ENCODE results near the gene COL1A1.

The COL1A1 gene

DNA sequence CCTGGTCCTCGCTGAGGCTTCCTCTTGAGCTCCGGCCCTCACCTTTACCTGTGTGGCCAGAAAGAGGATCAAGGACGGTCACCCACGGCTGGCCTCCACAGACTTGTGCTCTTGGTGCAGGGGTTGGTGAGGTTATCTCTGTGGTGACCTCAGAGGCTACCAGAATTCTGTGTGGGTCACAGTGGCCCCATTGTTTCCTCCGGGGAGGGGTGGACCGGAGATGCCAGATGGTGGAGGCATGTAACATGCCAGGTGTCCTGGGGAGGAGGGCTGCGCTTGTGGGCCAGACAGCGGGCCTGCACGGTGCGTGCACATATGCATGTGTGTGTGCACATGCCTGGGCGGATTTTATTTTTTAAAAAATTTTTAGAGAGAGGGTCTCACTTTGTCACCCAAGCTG, 29.3 kb downstream of the COL1A1 start:
- no peak for DNase-seq (ENCODE audit: low read depth in 2 of 2)

DNA sequence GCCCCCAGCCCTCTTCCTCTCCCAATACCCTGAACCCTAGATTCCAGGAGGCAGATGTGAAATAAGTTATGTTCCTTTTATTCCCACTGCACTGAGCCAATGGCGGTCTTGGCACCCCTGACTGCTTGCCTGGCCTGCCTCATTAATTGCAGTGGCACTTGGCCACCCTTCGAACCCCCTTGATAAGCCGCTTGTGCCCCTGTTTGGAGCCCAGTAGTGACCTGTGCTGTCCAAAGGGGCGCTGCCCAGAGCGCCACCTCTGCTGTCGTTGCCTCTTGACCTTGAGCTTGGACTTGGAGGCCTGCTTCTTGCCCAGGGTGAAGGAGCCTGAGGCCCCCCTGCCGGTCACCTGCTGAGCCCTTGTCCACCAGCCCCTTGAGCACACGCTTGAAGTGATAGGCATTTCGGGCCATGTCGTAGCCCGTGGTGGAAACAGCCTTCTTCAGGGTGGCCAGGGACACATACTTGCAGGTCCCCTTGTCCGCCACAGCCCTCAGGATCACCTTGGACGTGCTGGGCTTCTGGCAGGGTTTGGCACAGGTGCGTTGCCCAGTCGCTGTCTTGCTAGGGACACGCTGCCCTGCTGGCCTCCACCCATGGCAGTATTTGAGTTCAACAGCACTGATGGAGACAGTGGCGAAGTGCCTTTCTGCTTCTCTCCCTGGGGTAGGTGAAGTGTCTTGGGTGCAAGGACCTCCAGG, 29.9 kb downstream of the COL1A1 start:
- DNase-seq (ENCODE audit: low read depth in 2 of 2): no peak

DNA sequence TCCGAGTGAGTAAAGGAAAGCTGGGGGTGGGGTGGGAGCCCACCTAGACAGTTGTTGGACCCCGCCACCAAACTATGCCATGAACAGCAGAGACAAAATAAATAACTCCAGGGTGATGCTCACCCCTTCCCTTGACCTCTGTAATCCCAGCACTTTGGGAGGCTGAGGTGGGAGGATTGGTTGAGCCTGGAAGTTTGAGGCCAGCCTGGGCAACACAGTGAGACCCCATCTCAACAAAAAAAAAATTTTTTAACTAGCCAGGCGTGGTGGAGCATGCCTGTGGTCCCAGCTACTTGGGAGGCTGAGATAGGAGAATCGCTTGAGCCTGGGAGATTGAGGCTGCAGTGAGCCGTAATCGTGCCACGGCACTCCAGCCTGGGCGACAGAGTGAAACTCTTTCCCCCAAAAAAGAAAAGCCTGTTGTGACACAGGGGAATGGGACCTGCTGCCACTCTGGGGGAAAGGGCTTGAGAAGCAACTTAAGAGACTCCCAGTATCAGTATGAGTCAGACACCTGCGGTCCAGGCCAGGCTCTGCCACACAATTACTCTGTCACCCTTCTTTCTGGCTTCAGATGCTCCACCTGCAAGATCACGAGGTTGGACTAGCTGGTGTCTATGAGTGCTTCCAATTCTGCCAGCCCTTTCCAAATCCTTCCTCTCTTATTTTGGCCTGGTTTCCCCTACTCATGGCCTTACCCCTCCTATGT, 30.6 kb downstream of the COL1A1 start:
- no peak for DNase-seq (ENCODE audit: low read depth in 2 of 2)

DNA sequence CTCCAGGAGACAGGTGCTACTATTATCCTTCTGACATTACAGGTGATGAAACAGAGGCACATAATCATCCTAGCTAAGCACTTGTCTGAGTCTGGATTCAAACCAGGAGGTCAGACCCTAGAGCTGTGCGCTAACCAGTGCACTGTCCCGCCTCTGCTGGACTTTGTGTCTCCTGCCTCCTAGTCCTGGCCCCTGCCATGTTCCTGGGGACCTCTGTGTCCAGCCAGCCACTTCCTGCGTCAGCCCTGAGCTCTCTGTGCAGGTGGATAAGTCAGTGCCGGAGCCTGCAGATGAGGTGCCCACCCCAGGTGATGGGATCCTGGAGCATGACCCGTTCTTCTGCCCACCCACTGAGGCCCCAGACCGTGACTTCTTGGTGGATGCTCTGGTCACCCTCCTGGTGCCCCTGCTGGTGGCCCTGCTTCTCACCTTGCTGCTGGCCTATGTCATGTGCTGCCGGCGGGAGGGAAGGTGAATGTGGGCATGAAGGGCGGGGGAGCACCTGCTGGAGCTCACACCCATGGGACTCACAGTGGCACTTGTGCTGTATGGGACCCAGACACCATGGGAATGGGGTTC, 31.5 kb downstream of the COL1A1 start:
- DNase-seq (ENCODE audit: low read depth in 2 of 2): no peak

DNA sequence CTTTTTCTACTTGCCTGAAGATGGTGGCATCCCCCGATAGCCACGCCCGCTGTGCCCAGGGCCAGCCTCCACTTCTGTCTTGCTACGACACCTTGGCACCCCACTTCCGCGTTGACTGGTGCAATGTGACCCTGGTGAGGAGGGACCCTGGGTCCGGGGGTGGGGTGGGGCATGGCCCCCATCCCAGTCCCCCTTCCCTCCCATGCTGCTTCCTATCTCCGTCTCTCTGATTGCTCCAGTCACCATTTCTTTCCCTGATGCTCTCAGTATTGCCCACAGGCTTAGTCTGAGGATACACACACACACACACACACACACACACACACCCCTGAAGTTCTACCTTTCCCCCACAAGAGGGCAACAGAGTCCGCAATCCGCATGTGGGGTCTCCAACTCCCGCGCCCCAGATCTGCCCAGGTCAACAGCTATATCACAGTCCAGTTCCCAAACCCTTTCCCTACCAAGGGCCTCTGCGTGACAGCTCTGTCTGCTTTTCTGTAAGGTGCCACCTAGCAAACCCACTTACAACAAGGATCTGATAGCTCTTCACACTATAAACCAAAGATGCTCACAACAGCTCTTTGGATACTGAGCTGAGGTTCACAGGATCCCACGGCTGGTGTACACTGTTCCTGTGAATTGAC, 32.2 kb downstream of the COL1A1 start:
- peak in 1 of 2 experiments; percentile 41 for DNase-seq (ENCODE audit: low read depth in 2 of 2)

DNA sequence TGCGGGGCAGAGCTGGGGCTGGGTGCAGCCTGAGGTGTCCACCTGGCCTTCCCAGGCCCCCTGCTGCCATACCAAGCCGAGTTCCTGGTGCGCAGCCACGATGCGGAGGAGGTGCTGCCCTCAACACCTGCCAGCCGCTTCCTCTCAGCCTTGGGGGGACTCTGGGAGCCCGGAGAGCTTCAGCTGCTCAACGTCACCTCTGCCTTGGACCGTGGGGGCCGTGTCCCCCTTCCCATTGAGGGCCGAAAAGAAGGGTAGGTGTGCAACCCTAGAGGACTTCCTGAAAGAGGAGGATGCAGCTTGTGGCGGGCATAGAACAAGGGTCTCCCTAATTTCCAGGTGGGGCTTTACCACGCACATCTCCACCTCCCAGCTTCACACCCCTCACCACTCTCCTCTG, 33.1 kb downstream of the COL1A1 start:
- DNase-seq (ENCODE audit: low read depth in 2 of 2): no peak

DNA sequence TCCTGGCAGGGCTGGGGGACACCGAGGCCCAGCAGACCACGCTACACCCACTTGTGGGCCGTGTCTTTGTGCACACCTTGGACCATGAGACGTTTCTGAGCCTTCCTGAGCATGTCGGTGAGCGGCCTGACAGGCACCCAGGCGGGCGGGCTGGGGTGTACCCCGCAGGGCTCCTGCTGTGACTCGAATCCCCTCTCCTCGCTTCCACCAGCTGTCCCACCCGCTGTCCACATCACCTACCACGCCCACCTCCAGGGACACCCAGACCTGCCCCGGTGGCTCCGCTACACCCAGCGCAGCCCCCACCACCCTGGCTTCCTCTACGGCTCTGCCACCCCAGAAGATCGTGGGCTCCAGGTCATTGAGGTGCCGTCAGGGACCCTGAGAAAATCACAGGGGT, 34.1 kb downstream of the COL1A1 start:
- no peak for DNase-seq (ENCODE audit: low read depth in 2 of 2)

DNA sequence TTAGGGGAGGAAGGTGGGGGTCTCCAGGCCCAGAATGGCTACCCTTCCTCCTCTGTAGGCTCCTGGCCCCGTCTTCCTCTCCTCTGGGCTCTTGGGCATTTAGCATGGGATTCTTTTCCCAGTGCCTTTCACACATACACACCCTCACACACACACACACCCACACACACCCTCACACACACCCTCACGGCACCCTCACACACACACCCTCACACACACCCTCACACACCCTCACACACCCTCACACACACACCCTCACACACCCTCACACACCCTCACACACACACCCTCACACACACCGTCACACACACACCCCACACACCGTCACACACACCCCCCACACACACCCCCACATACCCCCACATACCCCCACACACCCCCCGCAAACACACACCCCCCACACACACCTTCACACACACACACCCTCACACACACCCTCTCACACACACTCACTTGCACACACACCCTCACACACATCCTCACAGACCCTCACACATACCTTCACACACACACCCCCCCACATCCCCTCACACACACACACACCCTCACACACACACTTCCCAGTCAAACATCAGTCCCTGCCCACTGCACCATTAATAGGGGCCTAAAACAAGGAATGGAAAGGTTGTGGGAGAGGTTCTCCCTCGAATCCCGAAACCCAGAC, 34.8 kb downstream of the COL1A1 start:
- DNase-seq (ENCODE audit: low read depth in 2 of 2): no peak

DNA sequence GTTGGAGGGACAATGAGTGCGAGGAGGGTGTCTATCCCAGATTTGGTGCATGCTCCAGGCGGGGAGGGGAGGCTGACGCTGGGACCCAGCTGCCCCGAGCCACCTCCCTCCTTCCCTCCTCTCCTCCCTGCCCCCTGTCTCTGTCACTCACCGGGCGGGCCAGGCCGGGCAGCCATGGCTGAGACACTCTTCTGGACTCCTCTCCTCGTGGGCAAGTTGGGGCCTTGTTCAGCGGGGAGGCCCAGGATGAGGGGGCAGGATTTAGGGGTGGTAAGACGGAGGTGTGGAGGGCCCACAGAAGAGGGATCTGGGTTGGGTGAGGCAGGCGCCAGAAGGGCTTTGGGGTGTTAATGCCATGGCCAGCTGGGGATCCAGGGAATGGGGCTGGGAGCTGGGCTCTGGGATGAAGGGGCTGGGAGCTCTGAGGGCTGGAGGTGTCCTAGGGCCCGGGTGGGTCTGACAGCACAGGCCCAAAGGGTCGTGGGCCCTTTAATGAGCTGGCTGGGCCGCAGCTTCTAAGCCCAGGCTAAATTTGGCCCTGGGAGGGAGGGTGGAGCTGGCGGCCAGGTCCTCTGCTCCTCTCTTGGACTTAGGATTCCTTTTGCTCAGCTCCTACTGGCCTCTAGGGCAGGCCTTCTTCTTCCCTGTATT, 35.4 kb downstream of the COL1A1 start, which contains the start of gene SGCA:
TSS of gene SGCA (plus strand) at position 139 of the 651 bp plus-strand sequence. CDS start at position 175, 36 bp downstream.
- DNase-seq (ENCODE audit: low read depth in 2 of 2): no peak

DNA sequence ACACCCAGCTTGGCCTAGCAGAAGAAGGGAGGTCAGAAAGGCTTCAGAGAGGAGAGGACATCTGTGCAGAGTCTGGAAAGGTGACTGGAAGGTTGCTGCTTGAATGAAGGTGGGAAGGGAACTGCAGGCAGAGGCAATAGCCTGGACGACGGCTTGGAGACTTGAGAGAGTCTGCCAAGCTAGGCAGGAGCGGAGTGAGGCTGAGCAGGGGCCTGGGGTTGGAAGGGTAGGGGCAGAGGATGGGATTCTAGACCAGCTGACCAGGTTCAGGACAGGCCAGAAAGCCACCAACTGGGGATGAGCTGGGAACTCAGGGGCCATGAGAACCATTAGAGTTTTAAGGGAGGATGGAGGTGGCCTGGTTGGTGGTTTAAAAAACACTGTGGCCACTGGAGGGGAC, 36.0 kb downstream of the COL1A1 start:
- DNase-seq (ENCODE audit: low read depth in 2 of 2): no peak

DNA sequence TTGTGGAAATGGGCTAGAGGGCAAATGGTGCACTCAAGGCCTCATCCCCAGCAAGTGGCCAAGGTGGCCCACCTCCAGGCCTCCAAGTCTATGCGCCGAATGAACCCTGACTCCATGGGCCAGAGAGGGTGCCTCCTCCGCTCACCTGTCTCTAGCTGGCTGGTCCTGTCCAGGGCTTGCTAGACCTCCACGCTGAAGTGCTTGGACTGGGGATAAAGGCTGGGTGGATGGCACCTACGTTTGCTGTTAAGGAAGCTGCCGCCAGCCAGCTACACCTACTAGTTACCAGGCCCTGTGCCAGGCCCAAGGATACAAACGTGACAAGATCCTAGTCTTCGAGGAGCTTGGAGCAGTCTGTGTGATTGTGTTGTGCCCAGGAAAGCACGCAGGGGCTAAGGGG, 36.4 kb downstream of the COL1A1 start:
- DNase-seq (ENCODE audit: low read depth in 2 of 2): no peak

DNA sequence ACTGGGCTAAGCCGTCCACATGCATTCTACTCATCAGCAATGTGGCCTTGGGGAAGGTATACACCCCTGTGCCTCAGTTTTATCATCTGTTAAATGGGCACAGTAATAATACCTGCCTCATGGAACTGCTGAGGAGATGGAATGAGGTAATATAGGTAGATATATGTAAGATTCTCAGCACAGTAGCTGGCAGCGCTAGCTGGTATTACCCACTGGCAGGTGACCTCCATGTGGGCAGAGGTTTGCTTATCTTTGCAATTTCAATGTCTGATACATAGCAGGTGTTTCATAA, 36.8 kb downstream of the COL1A1 start:
- DNase-seq (ENCODE audit: low read depth in 2 of 2): no peak

DNA sequence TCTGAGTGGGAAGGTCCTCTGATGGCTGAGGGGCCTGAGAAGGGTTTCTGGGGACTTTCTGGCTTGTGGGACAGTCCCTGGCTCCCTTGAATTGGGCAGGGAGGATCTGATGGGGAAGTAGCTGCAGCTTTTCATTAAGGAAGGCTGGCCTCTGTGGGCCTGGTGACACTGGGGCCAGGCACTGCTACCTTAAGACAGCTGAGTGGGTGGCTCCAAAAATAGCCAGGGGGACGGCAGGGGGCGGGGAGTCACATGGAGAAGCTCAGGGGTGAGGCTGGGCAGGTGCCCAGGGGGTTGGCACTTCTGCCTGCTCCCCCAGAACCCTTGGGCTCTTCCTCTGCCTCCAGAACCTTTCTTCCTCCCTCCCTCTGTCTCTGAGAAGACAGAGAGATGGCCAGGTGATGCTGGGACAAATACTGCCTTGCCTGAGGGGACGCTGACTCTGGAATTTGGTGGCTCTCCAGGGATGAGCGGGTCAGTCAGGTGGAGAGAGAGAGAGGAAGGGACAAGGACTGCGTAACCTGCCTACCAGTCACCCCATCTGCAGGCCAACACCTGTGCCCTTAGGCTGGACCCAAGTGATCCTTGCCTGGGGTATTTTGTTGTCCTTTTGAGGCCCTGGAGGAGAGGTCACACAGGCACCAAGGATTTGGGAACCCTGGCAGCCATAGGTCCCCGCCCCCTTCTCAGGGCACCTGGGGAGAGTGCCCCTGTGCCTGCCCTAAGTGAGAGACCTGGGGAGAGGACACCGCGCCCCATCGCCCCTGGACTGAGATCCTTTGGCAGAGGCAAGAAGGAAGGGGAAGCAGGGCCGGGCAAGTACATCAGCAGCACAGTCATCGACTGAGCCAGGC, 37.4 kb downstream of the COL1A1 start:
- DNase-seq (ENCODE audit: low read depth in 2 of 2): no peak

DNA sequence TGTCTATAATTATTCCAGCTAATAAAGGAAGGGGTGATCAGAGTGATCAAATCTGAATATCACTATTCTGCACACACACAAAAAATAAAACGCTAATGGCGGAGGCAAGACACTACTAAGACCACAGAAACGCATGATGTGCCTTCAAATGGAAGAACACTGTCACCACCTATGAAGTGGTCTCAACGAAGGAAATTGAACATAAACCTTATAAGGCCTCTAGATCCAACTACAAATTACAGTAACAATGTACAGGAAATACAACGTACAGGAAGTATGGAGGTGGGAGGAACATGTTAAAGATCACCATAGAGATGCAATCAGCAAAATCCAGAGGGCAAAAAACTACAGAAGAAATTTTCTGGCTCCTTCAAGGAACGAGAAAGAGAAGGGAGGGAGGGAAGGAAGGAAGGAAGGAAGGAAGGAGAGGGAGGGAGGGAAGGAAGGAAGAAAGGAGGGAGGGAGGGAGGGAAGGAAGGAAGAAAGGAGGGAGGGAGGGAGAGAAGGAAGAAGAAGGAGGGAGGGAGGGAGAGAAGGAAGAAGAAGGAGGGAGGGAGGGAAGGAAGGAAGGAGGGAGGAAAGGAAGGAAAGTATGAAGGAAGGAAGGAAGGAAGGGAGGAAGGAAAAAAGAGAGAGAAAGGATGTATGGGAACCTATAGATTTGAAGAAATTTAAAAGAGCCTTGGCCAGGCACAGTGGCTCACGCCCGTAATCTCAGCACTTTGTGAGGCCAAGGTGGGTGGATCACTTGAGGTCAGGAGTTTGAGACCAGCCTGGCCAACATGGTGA, 38.8 kb downstream of the COL1A1 start:
- no peak for DNase-seq (ENCODE audit: low read depth in 2 of 2)

DNA sequence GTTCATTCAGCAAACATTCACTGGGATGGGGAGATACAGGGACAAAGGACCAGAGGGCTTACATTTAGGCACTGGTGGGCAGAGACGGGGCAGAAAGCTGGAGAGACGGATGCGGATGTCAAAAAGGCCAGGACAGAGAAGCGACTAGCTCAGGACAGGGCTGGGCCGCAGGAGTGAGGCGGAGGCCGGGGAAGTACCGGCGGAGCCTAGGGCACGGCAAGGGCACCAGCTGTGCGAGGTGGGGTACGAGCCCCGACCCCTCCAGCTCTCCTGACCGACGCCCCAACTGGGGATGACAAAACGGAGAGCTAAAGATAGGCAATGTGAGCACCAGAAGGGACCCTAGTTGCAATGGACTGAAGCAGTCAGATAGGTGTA, 39.5 kb downstream of the COL1A1 start:
- DNase-seq (ENCODE audit: low read depth in 2 of 2): no peak

DNA sequence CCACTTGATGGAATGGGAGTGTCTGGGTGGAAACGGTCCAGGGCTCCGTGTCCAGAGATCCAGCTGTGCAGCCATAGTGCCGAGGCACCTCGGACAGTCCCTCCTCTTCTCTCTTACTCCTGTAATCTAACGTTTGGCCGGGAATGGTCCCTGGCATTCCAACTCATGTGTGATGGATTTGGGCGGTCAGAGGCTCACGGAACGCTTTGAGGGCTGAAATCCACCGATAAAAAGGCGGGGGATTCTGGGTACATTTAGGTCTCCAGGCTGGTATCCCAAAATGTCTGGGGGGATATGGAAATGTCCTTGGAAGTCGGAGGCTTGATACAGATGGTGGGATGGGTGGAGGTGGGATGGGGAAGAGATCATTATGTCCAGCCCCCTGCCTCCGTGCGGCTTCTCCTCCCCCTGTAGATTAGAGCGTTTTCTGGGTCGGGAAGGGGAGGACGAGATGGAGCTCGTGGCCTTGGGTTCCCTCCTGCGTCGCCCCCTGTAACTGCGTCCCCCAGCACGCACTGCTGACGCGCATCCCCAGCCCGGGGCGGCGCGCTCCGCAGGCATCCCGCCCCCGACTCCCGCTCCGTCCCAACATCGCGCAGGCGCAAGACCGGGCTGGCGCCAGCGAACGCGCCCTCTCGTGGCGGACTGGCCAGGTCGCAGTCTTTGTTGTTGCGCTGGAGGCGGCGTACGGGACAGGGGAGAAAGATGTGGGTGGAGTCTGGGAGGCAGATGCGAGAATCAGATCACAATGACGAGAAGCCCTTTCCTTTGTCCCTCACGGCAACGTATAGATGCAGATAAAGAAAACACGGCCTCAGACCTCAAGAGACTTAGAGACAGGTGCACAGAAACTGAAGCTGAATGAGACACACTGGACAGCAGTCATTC, 40.2 kb downstream of the COL1A1 start:
- DNase-seq (ENCODE audit: low read depth in 2 of 2): peak; percentile 94 to 95

DNA sequence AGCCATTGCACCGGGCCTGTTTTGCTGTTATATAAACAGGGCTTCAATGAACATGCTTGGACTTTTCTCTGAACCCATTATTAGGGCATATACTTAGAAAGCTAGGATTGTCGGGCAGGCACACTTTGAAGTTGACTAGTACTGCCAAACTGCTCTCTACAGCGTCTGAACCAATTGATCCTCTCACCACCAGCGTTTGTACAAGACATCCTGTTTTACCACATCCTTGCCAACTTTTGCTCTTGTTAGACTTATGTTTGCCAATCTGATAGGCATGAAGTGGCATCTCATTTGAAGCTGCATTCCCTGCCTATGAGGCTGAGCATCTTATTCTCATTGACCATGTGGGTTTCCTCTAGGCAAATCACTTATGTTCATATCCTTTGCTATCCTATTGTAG, 43.5 kb downstream of the COL1A1 start:
- no peak for DNase-seq (ENCODE audit: low read depth in 2 of 2)

DNA sequence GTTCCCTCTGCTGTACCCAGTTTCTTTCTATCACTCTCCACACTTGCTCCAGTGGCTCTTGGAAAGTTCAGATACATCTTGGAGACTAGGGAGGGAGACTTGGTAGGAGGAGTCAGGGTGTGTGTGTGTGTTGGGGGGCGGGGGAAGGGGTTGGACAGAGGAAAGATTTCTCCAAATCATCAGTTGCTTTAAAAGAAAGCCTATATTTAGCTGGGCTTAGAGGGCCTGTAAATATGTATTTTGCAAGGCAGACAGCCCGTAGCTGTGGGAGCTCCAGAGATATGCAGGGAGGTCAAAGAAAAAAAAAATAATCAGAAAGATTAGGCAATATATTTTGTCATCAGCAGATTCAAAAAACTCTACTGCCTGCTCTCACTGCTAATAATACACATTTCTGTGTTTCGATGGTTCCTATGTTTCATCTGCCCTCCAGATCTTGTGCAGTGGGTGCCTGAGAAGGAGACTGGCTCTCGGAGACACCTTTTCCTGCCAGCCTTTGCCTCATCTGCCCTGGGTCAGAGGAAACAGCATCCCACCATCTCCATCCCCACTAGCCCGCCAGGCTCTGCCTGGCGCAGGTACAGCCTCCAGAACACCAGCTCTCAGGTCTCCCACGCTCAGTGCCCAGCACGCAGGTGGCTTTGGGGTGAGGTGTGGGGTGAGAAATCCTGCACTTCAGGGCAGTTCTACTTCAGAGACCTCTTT, 46.2 kb downstream of the COL1A1 start:
- no peak for DNase-seq (ENCODE audit: low read depth in 2 of 2)
